ENCODE data around the gene DNAJC7.

Gene DNAJC7

DNA sequence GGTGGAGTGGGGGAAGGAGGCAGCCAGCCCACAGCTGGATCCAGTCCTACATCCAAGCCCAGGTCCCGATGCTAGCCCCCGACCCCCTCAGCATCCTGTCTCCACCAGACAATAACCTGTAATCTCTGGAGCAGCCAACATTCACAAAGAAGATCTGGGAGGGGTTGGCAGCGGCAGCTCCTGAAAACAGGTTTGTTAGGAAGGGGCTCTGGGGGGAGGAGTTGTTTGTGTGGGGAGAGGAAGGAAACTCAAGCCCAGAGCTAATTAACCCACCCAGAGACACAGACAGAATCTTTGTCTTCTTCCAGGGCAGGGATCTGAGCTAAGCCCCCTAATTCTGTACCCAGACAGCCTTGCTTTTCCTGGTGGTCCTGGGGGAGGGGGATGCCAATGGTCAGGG lies 37.8 kb upstream of the DNAJC7 start:
- Histone ChIP-seq H3K79me2 (ENCODE audit: low read length) (no peaks in the 10 kb centered on the region), H3K9me3 (replicated peaks; ENCODE audit: insufficient read depth, low read length) (no peaks in the 10 kb centered on the region), H3K27ac (ENCODE audit: low read length) (no peak overlapping the region), H2AFZ (ENCODE audit: low read length) (no peak overlapping the region), H3K9ac (ENCODE audit: low read length) (no peak overlapping the region), H3K4me3 (ENCODE audit: low read length) (no peak overlapping the region), H3K4me1 (ENCODE audit: low read length) (no peaks in the 10 kb centered on the region), H3K27me3 (replicated peaks; ENCODE audit: insufficient read depth, low read length) (peaks cover 34% of the 10 kb centered on the region), H4K20me1 (ENCODE audit: insufficient read depth, low read length) (no peaks in the 10 kb centered on the region), H3K9me2 (replicated peaks; ENCODE audit: insufficient read depth, low read length) (no peaks in the 10 kb centered on the region), H3F3A (ENCODE audit: insufficient read depth, low read length) (no peaks in the 10 kb centered on the region), H3K36me3 (replicated peaks; ENCODE audit: insufficient read depth, low read length) (no peaks in the 10 kb centered on the region), H3K4me2 (ENCODE audit: low read depth, low read length) (no peak overlapping the region)
- no peak for TF ChIP-seq EZH2 (optimal IDR thresholded peaks at IDR 0.05; ENCODE audit: low read depth, low read length)
- no peak for TF ChIP-seq EZH2phosphoT487 (IDR thresholded peaks at IDR 0.05; ENCODE audit: low read length)
- no peak for TF ChIP-seq CTCF (IDR thresholded peaks at IDR 0.05; ENCODE audit: low read length)
- DNase-seq = no peak

GRCh38 chr17:42053731-42054500 lies 36.7 kb upstream of the DNAJC7 start:
- H3K4me2 ChIP-seq (ENCODE audit: low read depth, low read length) = no peak overlapping the region
- H3F3A ChIP-seq (ENCODE audit: insufficient read depth, low read length) = no peaks in the 10 kb centered on the region
- peaks cover 41% of the 10 kb centered on the region for H3K27me3 ChIP-seq (replicated peaks; ENCODE audit: insufficient read depth, low read length)
- no peak overlapping the region for H2AFZ ChIP-seq (ENCODE audit: low read length)
- no peaks in the 10 kb centered on the region for H3K9me2 ChIP-seq (replicated peaks; ENCODE audit: insufficient read depth, low read length)
- H3K9ac ChIP-seq (ENCODE audit: low read length) = no peak overlapping the region
- H3K79me2 ChIP-seq (ENCODE audit: low read length) = no peaks in the 10 kb centered on the region
- DNase-seq = no peak
- no peak overlapping the region for H3K4me3 ChIP-seq (ENCODE audit: low read length)
- H3K27ac ChIP-seq (ENCODE audit: low read length) = no peak overlapping the region
- TF ChIP-seq EZH2phosphoT487 (IDR thresholded peaks at IDR 0.05; ENCODE audit: low read length) (no peak), EZH2 (optimal IDR thresholded peaks at IDR 0.05; ENCODE audit: low read depth, low read length) (no peak), CTCF (IDR thresholded peaks at IDR 0.05; ENCODE audit: low read length) (no peak)
- no peaks in the 10 kb centered on the region for H3K9me3 ChIP-seq (replicated peaks; ENCODE audit: insufficient read depth, low read length)
- H3K36me3 ChIP-seq (replicated peaks; ENCODE audit: insufficient read depth, low read length) = no peaks in the 10 kb centered on the region
- no peaks in the 10 kb centered on the region for H3K4me1 ChIP-seq (ENCODE audit: low read length)
- H4K20me1 ChIP-seq (ENCODE audit: insufficient read depth, low read length) = no peaks in the 10 kb centered on the region

DNA sequence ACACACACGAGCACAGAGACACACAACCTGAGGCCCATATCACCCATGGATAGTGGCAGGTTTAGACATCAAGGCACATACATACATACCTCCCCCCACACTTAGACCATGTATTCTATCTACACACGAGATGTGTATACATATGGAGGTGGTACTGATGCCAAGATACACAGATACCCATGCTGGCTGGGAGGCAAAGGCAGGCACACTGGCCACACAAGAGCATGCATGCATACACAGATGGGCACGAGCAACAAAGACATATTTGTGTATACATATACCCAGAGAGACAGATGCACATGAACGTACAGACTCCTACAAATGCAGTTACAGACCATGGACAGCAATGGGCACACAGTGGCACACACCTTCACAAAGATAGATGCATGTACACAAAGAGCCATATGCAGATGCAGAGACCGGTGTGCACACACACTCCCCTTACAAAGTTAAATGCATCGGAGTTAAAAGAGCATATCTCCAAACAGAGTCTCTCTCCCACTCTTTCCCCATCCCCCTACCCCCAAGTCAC lies 35.2 kb upstream of the DNAJC7 start:
- no peak for TF ChIP-seq EZH2phosphoT487 (IDR thresholded peaks at IDR 0.05; ENCODE audit: low read length)
- no peak for TF ChIP-seq CTCF (IDR thresholded peaks at IDR 0.05; ENCODE audit: low read length)
- no peak for TF ChIP-seq EZH2 (optimal IDR thresholded peaks at IDR 0.05; ENCODE audit: low read depth, low read length)
- Histone ChIP-seq H3K4me3 (ENCODE audit: low read length) (no peak overlapping the region), H3K36me3 (replicated peaks; ENCODE audit: insufficient read depth, low read length) (no peaks in the 10 kb centered on the region), H3K4me1 (ENCODE audit: low read length) (no peaks in the 10 kb centered on the region), H3K9ac (ENCODE audit: low read length) (no peak overlapping the region), H3K27ac (ENCODE audit: low read length) (no peak overlapping the region), H3K27me3 (replicated peaks; ENCODE audit: insufficient read depth, low read length) (peaks cover 42% of the 10 kb centered on the region), H3K9me3 (replicated peaks; ENCODE audit: insufficient read depth, low read length) (no peaks in the 10 kb centered on the region), H3F3A (ENCODE audit: insufficient read depth, low read length) (no peaks in the 10 kb centered on the region), H2AFZ (ENCODE audit: low read length) (no peak overlapping the region), H4K20me1 (ENCODE audit: insufficient read depth, low read length) (no peaks in the 10 kb centered on the region), H3K79me2 (ENCODE audit: low read length) (no peaks in the 10 kb centered on the region), H3K9me2 (replicated peaks; ENCODE audit: insufficient read depth, low read length) (no peaks in the 10 kb centered on the region), H3K4me2 (ENCODE audit: low read depth, low read length) (no peak overlapping the region)
- no peak for DNase-seq
